HG03196 (cell line): ENCODE measurements around the gene A2M.

Source experiments
- ATAC-seq: cut with Tn5 transposase; IDR thresholded peaks from one replicate; pipeline ENCODE4 v1.9.1; 2021; ENCODE audit not compliant: unreplicated experiment

The A2M gene

DNA sequence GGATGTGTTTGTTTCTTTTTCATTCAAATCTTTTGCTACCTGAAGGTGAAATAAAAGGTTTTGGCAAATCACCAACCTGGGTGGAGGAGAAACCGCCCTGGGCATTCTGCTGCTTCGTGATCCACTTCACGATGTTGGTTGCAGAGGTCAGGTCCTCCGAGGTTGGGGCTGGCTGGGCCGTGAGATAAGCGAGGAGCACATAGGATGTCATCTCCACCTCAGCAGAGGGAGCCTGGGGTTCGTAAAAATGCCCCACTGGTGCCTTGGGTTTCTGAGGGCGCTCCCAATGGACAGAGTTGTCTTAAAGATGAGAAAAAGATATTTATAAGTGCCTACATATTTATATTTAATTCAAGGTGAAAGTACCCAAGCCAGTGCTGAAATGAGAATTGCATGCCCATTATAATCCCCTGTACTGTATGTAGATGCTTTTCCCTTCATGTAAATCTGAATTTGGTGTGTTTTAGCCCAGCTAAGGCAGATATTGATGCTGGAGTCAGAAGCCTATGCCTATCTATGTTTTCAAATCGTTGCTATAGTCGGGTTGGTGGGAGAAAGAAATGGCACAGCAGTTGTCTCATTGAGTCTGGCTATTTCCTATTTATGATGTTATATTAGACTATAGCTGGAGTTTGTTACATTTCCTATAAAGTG lies 41.1 kb downstream of the A2M start:
- ATAC-seq: no peak

DNA sequence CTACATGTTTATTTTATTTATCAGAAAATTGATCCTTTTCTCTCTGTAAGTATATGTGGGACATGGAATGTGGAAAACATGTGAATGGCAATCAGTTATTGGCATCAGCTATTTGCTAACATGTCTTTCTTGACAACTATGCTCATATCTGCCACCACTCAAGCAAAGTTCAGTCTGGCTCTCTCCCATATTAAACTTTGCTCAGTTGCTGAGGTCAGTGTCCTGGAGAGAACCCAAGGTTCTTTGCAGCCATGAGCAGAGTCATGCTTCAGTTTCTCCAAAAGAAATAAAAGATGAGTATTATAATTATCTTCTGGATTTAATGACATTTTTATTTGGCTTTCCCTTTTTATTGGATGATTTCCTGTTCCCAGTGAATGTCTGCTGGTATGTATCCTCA lies 42.6 kb downstream of the A2M start:
- no peak for ATAC-seq

DNA sequence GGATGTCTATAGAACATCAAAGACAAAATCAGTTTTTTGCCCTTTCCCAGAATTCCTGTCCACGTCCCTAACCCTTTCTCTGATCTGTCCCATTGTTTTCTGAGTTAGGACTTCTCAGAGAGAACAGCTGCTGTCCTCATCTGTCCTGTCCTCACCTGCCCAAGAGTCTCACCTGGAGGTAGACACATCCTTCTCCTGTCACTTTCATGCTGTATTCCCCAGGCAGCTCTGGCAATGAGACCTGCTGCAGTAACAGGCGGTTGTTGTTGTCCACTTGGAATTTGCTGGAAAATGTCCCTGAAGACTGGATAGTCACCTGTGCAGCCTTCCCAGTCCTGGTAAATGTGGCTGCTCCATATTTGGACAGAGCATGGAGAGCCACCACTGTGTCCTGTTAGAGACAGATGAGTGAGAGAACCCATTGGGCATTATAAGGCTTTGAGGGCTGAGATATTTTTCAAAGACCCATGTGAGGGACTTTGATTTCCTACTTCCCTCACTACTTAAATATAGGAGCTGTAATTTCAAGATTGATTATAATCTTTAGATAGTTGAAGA lies 43.2 kb downstream of the A2M start:
- ATAC-seq: no peak

DNA sequence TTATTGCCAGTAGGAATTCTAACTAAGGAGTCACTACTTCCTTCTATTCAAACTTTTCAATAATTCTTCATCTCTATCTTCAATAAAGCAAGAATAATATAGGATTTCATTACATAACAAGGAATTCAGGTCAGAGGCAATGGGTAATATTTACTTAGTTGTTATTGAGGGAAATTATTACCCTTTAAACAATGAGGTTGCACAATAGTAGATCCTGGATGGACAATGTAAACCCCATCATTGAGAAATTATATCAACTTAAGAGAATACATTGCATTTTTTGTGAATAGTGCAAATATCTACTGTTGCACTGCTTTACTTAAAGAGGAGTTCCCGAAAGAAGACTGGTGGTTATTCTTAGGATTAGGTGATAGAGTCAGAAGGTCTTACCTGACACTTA lies 43.8 kb downstream of the A2M start:
- no peak for ATAC-seq

DNA sequence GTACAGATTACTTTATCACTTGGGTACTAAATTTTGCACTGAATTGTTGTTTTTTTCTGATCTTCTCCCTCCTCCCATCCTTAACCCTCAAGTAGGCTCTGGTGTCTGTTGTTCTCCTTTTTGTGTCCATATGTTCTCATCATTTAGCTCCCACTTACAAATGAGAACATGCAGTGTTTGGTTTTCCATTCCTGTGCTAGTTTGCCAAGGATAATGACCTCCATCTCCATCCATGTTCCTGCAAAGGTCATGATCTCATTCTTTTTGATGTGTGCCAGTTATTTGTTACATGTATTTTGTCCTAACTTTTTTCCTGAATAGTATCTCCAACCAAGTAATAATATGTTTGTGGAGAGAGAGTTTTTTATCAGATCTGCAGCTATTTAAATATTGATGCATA lies 44.2 kb downstream of the A2M start:
- ATAC-seq: no peak

DNA sequence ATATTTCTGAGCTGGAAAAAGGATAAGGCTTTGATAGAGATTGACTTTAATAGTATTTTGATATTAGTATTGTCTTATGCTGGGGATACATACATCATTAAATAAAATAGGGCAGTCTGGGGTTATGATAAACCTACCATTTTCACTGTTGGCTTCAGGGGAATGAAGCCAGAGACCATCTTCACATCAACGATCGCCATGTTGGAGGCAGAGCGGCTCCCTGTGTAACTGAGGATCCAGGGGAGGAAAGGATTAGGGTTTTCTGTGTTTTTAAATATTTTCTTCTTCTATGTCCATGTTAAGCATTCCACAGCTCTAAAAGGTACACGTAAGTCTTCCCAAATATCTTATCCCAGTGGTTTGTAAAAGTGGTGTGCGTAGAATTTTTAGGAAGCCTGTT lies 45.4 kb downstream of the A2M start:
- no peak for ATAC-seq

DNA sequence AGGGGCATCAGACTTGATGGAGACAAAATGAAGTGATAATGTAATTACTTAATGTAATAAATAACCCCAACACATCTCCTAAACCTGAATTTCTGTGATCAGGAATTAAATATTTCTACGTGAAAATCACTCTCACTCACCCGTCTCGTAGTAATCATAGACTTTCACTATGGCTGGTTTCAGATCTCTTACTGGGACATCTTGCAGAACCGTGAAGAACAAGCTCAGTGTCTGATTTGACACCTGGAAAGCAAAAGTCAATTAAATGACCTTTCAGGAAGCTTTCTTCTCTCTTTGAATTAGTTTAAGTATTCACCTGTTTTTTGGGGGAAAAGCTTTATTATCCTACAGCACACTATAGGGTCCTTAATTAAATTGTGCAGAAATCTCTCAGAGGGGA lies 47.1 kb downstream of the A2M start:
- no peak for ATAC-seq

DNA sequence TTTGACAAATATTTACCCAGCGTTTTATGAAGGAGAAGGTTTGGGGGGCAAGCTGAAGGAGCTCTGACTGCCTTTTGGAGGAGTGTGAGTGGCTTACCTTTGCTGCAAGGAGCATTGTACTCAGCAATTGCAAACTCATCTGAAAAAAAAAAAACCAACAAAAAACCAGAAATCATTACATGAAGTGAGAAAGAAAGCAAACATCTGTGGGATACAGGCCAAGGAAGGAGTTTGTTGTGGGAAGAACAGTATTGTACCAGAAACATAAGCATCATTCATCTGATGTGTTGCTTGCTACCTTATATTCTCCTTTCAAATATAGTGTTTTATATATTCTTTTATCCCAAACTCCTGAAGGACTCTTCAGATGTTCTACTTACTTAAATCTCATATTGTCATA lies 47.6 kb downstream of the A2M start:
- no peak for ATAC-seq

- no peak for ATAC-seq
These were observed 48.8 kb downstream of the A2M start for GRCh38 chr12:9066755-9067423.

- no peak for ATAC-seq
These were observed 49.5 kb downstream of the A2M start for GRCh38 chr12:9066183-9066623.

DNA sequence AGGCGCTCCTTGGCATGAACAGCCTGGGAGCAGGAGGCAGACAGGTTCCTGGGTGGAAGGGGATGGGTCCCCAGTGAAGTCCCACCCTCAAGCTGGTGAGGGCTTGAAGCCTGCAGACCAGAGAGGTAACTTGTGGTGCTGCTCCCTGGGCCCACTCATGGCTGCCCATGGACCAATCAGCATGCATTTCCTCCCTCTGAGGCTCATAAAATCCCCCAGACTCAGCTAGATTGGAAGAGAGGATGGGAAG lies 50.2 kb downstream of the A2M start:
- ATAC-seq: no peak

- ATAC-seq: no peak
These were observed 50.7 kb downstream of the A2M start for GRCh38 chr12:9064815-9065606.

GRCh38 chr12:9064201-9064814 lies 51.4 kb downstream of the A2M start:
- no peak for ATAC-seq

DNA sequence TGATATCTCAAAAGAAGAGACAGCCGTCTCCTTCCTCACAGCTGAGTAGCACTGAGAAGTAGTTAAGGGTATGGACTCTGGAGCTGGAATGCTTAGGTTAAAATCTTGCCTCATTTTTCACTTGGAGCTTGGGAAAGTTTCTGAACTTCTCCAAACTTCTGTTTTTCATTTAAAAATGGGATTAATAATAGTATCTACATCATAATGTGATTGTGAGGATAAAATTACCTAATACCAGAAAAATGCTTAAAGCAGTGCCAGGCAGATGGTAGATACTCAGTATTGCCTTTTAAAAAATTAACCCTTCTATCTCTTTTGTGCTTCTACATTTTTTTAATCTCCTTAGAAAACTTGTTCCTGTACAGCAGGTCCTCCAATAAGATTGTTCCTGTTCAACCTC lies 63.1 kb downstream of the A2M start:
- ATAC-seq: no peak

DNA sequence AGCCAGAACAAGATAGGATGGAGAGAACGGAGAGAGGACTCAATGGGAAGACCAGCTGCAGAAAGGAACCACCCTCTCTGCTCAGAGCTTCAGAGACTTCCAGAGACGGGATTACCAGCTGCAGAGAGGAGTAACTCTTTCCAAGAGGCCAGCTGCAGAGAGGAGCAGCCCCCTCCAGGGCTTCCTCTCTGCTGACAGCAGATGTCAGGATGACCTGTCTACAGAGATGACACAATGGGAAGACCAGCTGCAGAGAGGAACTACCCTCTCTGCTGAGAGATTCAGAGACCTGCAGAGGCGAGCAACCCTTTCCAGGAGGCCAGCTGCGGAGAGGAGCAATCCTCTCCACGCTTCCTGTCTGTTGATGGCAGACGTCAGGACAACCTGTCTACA lies 64.6 kb downstream of the A2M start:
- no peak for ATAC-seq

DNA sequence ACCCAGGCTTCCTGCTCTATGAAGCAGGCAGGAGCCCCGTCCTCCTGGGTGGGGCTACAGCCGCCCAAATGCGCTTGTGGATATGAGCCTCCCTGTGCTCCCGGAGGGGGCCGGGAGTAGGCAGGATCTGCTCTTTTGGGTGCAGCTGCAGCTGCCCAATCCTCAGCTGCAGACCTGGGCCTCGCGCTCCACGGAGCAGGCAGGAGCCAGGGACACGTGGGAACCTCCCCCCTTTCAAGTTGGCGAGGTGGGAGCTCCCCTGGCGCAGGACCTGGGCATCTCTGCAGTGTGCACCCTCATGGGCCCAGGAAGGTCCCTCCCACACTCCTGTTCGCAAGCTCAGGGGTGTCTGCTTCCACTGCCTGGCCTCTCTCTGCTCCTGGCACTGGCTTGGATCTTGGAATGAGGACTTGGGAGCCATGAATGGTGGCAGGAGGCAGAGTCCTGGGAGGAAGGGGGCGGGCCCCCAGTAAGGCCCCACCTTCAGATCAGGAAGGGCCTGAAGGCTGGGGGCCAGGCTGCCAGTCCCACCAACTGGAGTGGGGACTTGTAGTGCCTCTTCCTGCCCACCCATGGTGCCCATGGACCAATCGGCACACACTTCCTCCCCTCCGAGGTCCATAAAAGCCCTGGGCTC lies 65.1 kb downstream of the A2M start:
- no peak for ATAC-seq

GRCh38 chr12:9049520-9050133 lies 66.1 kb downstream of the A2M start:
- no peak for ATAC-seq

- ATAC-seq: no peak
These were observed 66.8 kb downstream of the A2M start for GRCh38 chr12:9048930-9049329.

GRCh38 chr12:9047105-9047504 lies 68.6 kb downstream of the A2M start:
- ATAC-seq: no peak

- no peak for ATAC-seq
These were observed 72.0 kb downstream of the A2M start for GRCh38 chr12:9043766-9044165.

DNA sequence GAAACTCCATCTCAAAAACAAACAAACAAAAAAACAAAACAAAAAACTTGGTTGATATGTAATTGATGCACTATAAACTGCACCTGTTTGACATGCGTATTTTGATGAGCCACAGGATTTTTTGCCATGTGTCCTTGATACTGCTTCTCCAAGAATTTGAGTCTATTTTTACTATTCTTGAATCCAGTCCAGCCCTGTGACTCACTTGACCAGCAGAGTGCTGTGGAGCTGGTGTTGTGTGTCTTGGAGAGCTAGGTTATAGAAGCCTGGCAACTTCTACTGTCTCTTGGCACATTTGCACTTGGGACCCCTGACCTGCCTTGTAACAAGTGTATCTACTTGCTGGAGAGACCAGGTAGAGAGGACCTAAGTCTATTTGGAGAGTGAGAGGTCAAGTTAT lies 74.4 kb downstream of the A2M start:
- ATAC-seq: no peak
